DND-41 (cell line): ENCODE measurements around the gene CLCNKB.

Experiments used
- CTCF ChIP-seq: IDR thresholded peaks from 2 replicates; pipeline ENCODE4 v1.5.1; 2012; ENCODE audit warnings: borderline replicate concordance, low read length, moderate library complexity, mild to moderate bottlenecking; ENCODE audit not compliant: poor library complexity, severe bottlenecking; ENCODE audit errors: extremely low read depth
- EZH2 ChIP-seq: IDR thresholded peaks from 3 replicates; pipeline ENCODE4 v1.6.1; 2012; ENCODE audit warnings: borderline replicate concordance, low read depth, mild to moderate bottlenecking, moderate library complexity, low read length, inconsistent platforms; ENCODE audit not compliant: severe bottlenecking

- TF ChIP-seq CTCF (no peak), EZH2 (no peak)
Measured at GRCh38 chr1:16091296-16091695, 47.7 kb downstream of the CLCNKB start.
